A549 (cell line): ENCODE data around the gene CAV3. TPM values are rescaled to one million over a fixed set of nuclear protein-coding genes. Genes with fewer than 3 reads are reported as not detected.

Experiments used
- ATAC-seq, 2 experiments: fragments of 200-7000 bp in 1 of 2; fragments of >200 bp in 1 of 2; cut with Nextera tagmentation in 1 of 2; cut with Tn5 transposase in 1 of 2; 3 replicates each; pipeline versions ENCODE4 v1.8.0 to v1.9.1; 2018 to 2020; ENCODE audit warnings: mild to moderate bottlenecking in 1 of 2, moderate library complexity in 1 of 2
- CTCF ChIA-PET: fragments of 300-600 bp; sonication (Branson Sonifier 250); formaldehyde crosslinking; extraction: SDS; loops from one replicate; lab custom pipeline; 2021; ENCODE audit warnings: antibody characterized with exemption, inconsistent platforms; lab: Yijun Ruan, JAX
- POLR2A ChIA-PET: fragments of 350-600 bp; formaldehyde crosslinking; extraction: SDS; loops from one replicate; lab custom pipeline; 2021; ENCODE audit warnings: antibody characterized with exemption, inconsistent platforms; lab: Yijun Ruan, JAX
- DNase-seq, 2 experiments: peaks; one replicate each; pipeline versions ENCODE4 v3.0.0 to v3.0.0-alpha.2; 2011 to 2016; ENCODE audit warnings: low read depth in 1 of 2, low spot score in 1 of 2
- FAIRE-seq: peaks from 2 replicates; lab custom pipeline; 2011; peaks lifted over from hg19 to GRCh38; lab: Jason Lieb, UNC
- H3K27ac ChIP-seq, 2 experiments: fragments of >200 bp; sonication (Bioruptor Twin); formaldehyde crosslinking; 3 replicates each; pipeline ENCODE4 v1.5.1; 2016 to 2017
- H3K4me1 ChIP-seq: fragments of >200 bp; sonication (Bioruptor Twin); formaldehyde crosslinking; 3 replicates; pipeline ENCODE4 v1.6.1; 2016
- H3K4me2 ChIP-seq: fragments of >200 bp; sonication (Bioruptor Twin); formaldehyde crosslinking; 3 replicates; pipeline ENCODE4 v1.6.1; 2016
- H3K4me3 ChIP-seq: fragments of >200 bp; sonication (Bioruptor Twin); formaldehyde crosslinking; 3 replicates; pipeline ENCODE4 v1.5.1; 2016
- H3K9me3 ChIP-seq: fragments of >200 bp; sonication (Bioruptor Twin); formaldehyde crosslinking; 3 replicates; pipeline ENCODE4 v1.6.1; 2016
- ATOH8 ChIP-seq: fragments of 250-450 bp; sonication (Bioruptor Pico); IDR thresholded peaks from 2 replicates; pipeline ENCODE4 v1.5.0; 2020; ENCODE audit warnings: low read depth, mild to moderate bottlenecking, moderate library complexity
- BCL3 ChIP-seq: fragments of >200 bp; sonication (Bioruptor Twin); formaldehyde crosslinking; IDR thresholded peaks from 3 replicates; pipeline ENCODE4 v1.6.1; 2016
- CBX8 ChIP-seq: fragments of 200-600 bp; sonication (generic); IDR thresholded peaks from 2 replicates; pipeline ENCODE4 v1.6.1; 2016
- CEBPB ChIP-seq, 2 experiments: fragments of >200 bp in 1 of 2; sonication (Bioruptor Twin) in 1 of 2; formaldehyde crosslinking in 1 of 2; IDR thresholded peaks; 2 replicates each; pipeline ENCODE4 v1.6.1; 2012 to 2016
- CHD4 ChIP-seq: fragments of 200-600 bp; sonication (generic); IDR thresholded peaks from 2 replicates; pipeline ENCODE4 v1.6.1; 2016; ENCODE audit warnings: antibody characterized with exemption, mild to moderate bottlenecking, borderline replicate concordance
- EHF ChIP-seq: fragments of 250-450 bp; sonication (Bioruptor Pico); IDR thresholded peaks from 2 replicates; pipeline ENCODE4 v1.5.0; 2020; ENCODE audit warnings: mild to moderate bottlenecking
- EHMT2 ChIP-seq: fragments of 200-600 bp; sonication (generic); IDR thresholded peaks from 2 replicates; pipeline ENCODE4 v1.6.1; 2016; ENCODE audit warnings: antibody characterized with exemption, low read depth, mild to moderate bottlenecking, moderate library complexity
- ESRRA ChIP-seq: fragments of 150-350 bp; IDR thresholded peaks from 2 replicates; pipeline ENCODE4 v1.6.1; 2014; ENCODE audit warnings: mild to moderate bottlenecking, low read length, borderline replicate concordance
- FOSL2 ChIP-seq, 2 experiments: fragments of 450-650 bp in 1 of 2; fragments of >200 bp in 1 of 2; sonication (Bioruptor Twin) in 1 of 2; formaldehyde crosslinking; IDR thresholded peaks; 2 replicates each; pipeline versions ENCODE4 v1.5.0 to v1.6.1; 2016 to 2020; ENCODE audit warnings: mild to moderate bottlenecking in 1 of 2, moderate library complexity in 1 of 2
- FOXS1 ChIP-seq: fragments of 250-450 bp; sonication (Bioruptor Pico); IDR thresholded peaks from 2 replicates; pipeline ENCODE4 v1.5.0; 2020; ENCODE audit warnings: mild to moderate bottlenecking, moderate library complexity
- GATA3 ChIP-seq: IDR thresholded peaks from 2 replicates; pipeline ENCODE4 v1.6.1; 2012; ENCODE audit warnings: borderline replicate concordance
- HES2 ChIP-seq: fragments of >200 bp; sonication (Bioruptor Twin); formaldehyde crosslinking; IDR thresholded peaks from 2 replicates; pipeline ENCODE4 v1.6.1; 2016
- HOXA7 ChIP-seq: fragments of 250-450 bp; sonication (Bioruptor Pico); IDR thresholded peaks from 2 replicates; pipeline ENCODE4 v1.5.0; 2020; ENCODE audit warnings: mild to moderate bottlenecking, moderate library complexity
- JUNB ChIP-seq: fragments of >200 bp; sonication (Bioruptor Twin); formaldehyde crosslinking; IDR thresholded peaks from 2 replicates; pipeline ENCODE4 v1.6.1; 2016
- KDM1A ChIP-seq: fragments of 200-600 bp; sonication (generic); IDR thresholded peaks from 2 replicates; pipeline ENCODE4 v1.6.1; 2016; ENCODE audit warnings: low read depth, mild to moderate bottlenecking
- MAFK ChIP-seq: fragments of 450-650 bp; IDR thresholded peaks from 2 replicates; pipeline ENCODE4 v1.6.1; 2014; ENCODE audit not compliant: partially characterized antibody
- MYC ChIP-seq: IDR thresholded peaks from 2 replicates; pipeline ENCODE4 v1.6.1; 2012; ENCODE audit warnings: mild to moderate bottlenecking, inconsistent platforms, low read length, improper control_type of control experiment, borderline replicate concordance
- NR3C1 ChIP-seq: fragments of >200 bp; sonication (Bioruptor Twin); formaldehyde crosslinking; IDR thresholded peaks from 3 replicates; pipeline ENCODE4 v1.6.1; 2017
- PHF8 ChIP-seq: fragments of 200-600 bp; sonication (generic); IDR thresholded peaks from 2 replicates; pipeline ENCODE4 v1.6.1; 2016; ENCODE audit warnings: low read depth, mild to moderate bottlenecking, antibody characterized with exemption, moderate library complexity, borderline replicate concordance
- POLR2AphosphoS2 ChIP-seq: conservative IDR thresholded peaks from 2 replicates; pipeline ENCODE4 v1.6.1; 2012; ENCODE audit warnings: low read length, improper control_type of control experiment, inconsistent platforms
- RAD21 ChIP-seq, 2 experiments: fragments of >200 bp in 1 of 2; sonication (Bioruptor Twin) in 1 of 2; formaldehyde crosslinking in 1 of 2; IDR thresholded peaks in 1 of 2; conservative IDR thresholded peaks in 1 of 2; 2 replicates in 1 of 2; 3 replicates in 1 of 2; pipeline ENCODE4 v1.6.1; 2012 to 2018; ENCODE audit warnings: inconsistent platforms in 1 of 2
- RARB ChIP-seq: fragments of 250-450 bp; sonication (Bioruptor Pico); IDR thresholded peaks from 2 replicates; pipeline ENCODE4 v1.8.0; 2021; ENCODE audit warnings: mild to moderate bottlenecking, moderate library complexity
- RCOR1 ChIP-seq: fragments of 150-350 bp; IDR thresholded peaks from 2 replicates; pipeline ENCODE4 v1.6.1; 2014; ENCODE audit warnings: antibody characterized with exemption, low read length, low read depth
- RFX5 ChIP-seq: fragments of 450-650 bp; IDR thresholded peaks from 2 replicates; pipeline ENCODE4 v1.7.1; 2014; ENCODE audit warnings: antibody characterized with exemption, mild to moderate bottlenecking, moderate library complexity
- RNF2 ChIP-seq: fragments of 200-600 bp; sonication (generic); IDR thresholded peaks from 2 replicates; pipeline ENCODE4 v1.6.1; 2016; ENCODE audit warnings: low read depth, mild to moderate bottlenecking, antibody characterized with exemption, moderate library complexity, borderline replicate concordance
- ZC3H11A ChIP-seq: fragments of 450-650 bp; IDR thresholded peaks from 2 replicates; pipeline ENCODE4 v1.6.1; 2014; ENCODE audit warnings: antibody characterized with exemption, mild to moderate bottlenecking
- ZNF302 ChIP-seq: fragments of 250-450 bp; sonication (Bioruptor Pico); IDR thresholded peaks from 2 replicates; pipeline ENCODE4 v1.9.0; 2021; ENCODE audit warnings: inconsistent platforms, mild to moderate bottlenecking, moderate library complexity
- ZSCAN20 ChIP-seq: fragments of 250-450 bp; sonication (Bioruptor Pico); IDR thresholded peaks from 2 replicates; pipeline ENCODE4 v1.8.0; 2022; ENCODE audit warnings: mild to moderate bottlenecking, moderate library complexity
- WGBS: methylation state at CpG from one replicate; pipeline ENCODE4 v1.1.6; 2017; ENCODE audit errors: missing lambda C conversion rate; 5-methylcytosine and 5-hydroxymethylcytosine counted together
- polyA plus RNA-seq, 4 experiments: library from polyadenylated mRNA; depleted of rRNA in 3 of 4; stranded (reverse); fragments of >200 nt; fragmentation: RNase III in 1 of 4; extraction: RNeasy Plus Mini Kit Qiagen cat#74134 plus additional on column Dnase treatment in 1 of 4; gene quantifications; 2 replicates in 3 of 4; 3 replicates in 1 of 4; pipeline ENCODE4 v1.2.3, GENCODE V29; 2011 to 2017
- TF ChIP-seq, protein P1 (sequence below): fragments of 150-350 bp; IDR thresholded peaks from 2 replicates; pipeline ENCODE4 v1.6.1; 2014; ENCODE audit warnings: low read depth, mild to moderate bottlenecking, low read length
- TF ChIP-seq, protein P2 (sequence below): fragments of >200 bp; sonication (Bioruptor Twin); formaldehyde crosslinking; IDR thresholded peaks from 3 replicates; pipeline ENCODE4 v1.5.1; 2016

The CAV3 gene
- polyA plus RNA-seq, 2 of the 4 experiments (the other 2 are of a cell fraction) = not detected

DNA sequence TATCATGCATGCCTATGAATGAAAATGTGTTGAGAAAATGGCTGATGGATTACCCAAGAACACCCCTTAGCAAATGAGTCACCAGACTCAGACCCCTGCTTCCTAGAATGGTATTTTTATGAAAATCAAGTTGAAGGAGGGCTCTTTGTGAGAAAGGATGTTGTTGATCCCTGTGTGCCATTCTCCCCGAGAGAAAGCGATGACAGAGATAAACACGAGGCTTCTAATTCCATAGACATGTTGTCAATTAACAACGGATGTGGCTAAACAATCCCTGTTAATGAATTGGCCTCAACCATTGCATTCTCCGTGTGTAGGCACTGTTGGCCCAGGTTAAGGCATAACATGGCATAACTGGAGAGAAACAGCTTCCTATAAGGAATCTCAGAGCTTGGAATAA, 41.6 kb downstream of the CAV3 start:
- DNase-seq (no peak), FAIRE-seq (no peak), ATAC-seq (no peak)
- Histone ChIP-seq H3K4me2 (no peak overlapping the region), H3K4me1 (no peaks in the 10 kb centered on the region), H3K27ac (no peak overlapping the region), H3K4me3 (no peak overlapping the region), H3K9me3 (no peaks in the 10 kb centered on the region)
- ChIA-PET CTCF (interaction anchor here (1.2 to 2.3 kb wide), 2 partner anchors 10 to 43 kb away, joined by 3 to 8 read pairs; no protein-coding TSS in a partner anchor), POLR2A (no interaction called here)
- TF ChIP-seq FOSL2 (IDR thresholded peaks at IDR 0.05) = no peak
- no peak for TF ChIP-seq FOSL2 (CRISPR knock-in tag; IDR thresholded peaks at IDR 0.05)
- no peak for TF ChIP-seq POLR2AphosphoS2
- TF ChIP-seq RARB (CRISPR knock-in tag) = no peak
- TF ChIP-seq MAFK = no peak
- TF ChIP-seq, protein P1, sequence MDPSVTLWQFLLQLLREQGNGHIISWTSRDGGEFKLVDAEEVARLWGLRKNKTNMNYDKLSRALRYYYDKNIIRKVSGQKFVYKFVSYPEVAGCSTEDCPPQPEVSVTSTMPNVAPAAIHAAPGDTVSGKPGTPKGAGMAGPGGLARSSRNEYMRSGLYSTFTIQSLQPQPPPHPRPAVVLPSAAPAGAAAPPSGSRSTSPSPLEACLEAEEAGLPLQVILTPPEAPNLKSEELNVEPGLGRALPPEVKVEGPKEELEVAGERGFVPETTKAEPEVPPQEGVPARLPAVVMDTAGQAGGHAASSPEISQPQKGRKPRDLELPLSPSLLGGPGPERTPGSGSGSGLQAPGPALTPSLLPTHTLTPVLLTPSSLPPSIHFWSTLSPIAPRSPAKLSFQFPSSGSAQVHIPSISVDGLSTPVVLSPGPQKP = no peak
- TF ChIP-seq, protein P2, sequence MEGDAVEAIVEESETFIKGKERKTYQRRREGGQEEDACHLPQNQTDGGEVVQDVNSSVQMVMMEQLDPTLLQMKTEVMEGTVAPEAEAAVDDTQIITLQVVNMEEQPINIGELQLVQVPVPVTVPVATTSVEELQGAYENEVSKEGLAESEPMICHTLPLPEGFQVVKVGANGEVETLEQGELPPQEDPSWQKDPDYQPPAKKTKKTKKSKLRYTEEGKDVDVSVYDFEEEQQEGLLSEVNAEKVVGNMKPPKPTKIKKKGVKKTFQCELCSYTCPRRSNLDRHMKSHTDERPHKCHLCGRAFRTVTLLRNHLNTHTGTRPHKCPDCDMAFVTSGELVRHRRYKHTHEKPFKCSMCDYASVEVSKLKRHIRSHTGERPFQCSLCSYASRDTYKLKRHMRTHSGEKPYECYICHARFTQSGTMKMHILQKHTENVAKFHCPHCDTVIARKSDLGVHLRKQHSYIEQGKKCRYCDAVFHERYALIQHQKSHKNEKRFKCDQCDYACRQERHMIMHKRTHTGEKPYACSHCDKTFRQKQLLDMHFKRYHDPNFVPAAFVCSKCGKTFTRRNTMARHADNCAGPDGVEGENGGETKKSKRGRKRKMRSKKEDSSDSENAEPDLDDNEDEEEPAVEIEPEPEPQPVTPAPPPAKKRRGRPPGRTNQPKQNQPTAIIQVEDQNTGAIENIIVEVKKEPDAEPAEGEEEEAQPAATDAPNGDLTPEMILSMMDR = no peak
- no peak for TF ChIP-seq NR3C1
- TF ChIP-seq ZSCAN20 = no peak
- TF ChIP-seq EHMT2 = no peak
- TF ChIP-seq ZNF302 (CRISPR knock-in tag) = no peak
- TF ChIP-seq CEBPB (IDR thresholded peaks at IDR 0.05) = no peak
- TF ChIP-seq CHD4 = no peak
- TF ChIP-seq MYC = no peak
- no peak for TF ChIP-seq RCOR1
- no peak for TF ChIP-seq GATA3
- no peak for TF ChIP-seq ATOH8 (CRISPR knock-in tag)
- no peak for TF ChIP-seq HES2
- TF ChIP-seq RFX5 = no peak
- WGBS = 90% methylated on average over 5 of the region's 5 CpGs

- Histone ChIP-seq H3K9me3 (no peaks in the 10 kb centered on the region), H3K4me2 (no peak overlapping the region), H3K4me1 (no peaks in the 10 kb centered on the region)
- ATAC-seq (no peak), DNase-seq (no peak)
- no peak for TF ChIP-seq EHF (CRISPR knock-in tag)
- no peak for TF ChIP-seq NR3C1
- no peak for TF ChIP-seq POLR2AphosphoS2
- no peak for TF ChIP-seq HOXA7 (CRISPR knock-in tag)
- no peak for TF ChIP-seq JUNB
- no peak for TF ChIP-seq CBX8
- TF ChIP-seq BCL3 = no peak
- TF ChIP-seq ESRRA = no peak
- no peak for TF ChIP-seq PHF8
- no peak for TF ChIP-seq FOXS1
- TF ChIP-seq RAD21 (conservative IDR thresholded peaks at IDR 0.05 in 1 of 2, IDR thresholded peaks at IDR 0.05 in 1 of 2) = no peak
- no peak for TF ChIP-seq HES2
- no peak for TF ChIP-seq KDM1A
- TF ChIP-seq RNF2 = no peak
- no peak for TF ChIP-seq CEBPB (IDR thresholded peaks at IDR 0.05)
- TF ChIP-seq ZC3H11A = no peak
- no peak for TF ChIP-seq RARB (CRISPR knock-in tag)
- TF ChIP-seq, all 56 proteins: peak for 0
- 82% methylated on average over 6 of the region's 6 CpGs for WGBS
- POLR2A ChIA-PET = no interaction called here
- no peak overlapping the region for H3K27ac ChIP-seq
- FAIRE-seq = no peak
- CTCF ChIA-PET = interaction anchor here (1.2 to 2.3 kb wide), 2 partner anchors 10 to 44 kb away, joined by 3 to 8 read pairs; no protein-coding TSS in a partner anchor
- no peak overlapping the region for H3K4me3 ChIP-seq
Measured at GRCh38 chr3:8775602-8776001, 42.0 kb downstream of the CAV3 start.
